ENCODE measurements around the gene CTBP2. TPM values are rescaled to one million over a fixed set of nuclear protein-coding genes. Genes with fewer than 3 reads are reported as not detected.
"Not testable (repeated sequence)": the region's sequence is repeated elsewhere in the genome, so short reads cannot be mapped to it uniquely, and the experiment has no call there.

CTBP2 gene
- total RNA-seq, 1 donor from 2014 or later = 94.5 TPM

GRCh38 chr10:125158601-125159485 lies 1.5 kb downstream of the CTBP2 start:
- DNase-seq (ENCODE audit: low spot score) = peak; percentile 59

DNA sequence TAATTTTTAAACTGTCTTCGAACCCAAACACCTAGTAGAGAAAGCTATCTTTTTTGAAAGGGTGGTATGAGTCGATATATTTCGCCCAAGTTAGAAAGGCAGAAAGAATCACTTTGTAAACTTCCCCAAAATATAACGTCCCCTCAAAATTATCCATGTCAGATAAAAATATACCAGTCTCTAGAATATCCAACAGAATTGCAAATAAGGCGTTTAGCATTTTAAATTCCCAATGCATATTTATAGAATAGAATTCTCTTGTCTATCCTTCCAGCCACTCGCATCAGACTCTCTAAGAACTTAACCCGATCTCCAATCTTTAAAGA lies 2.1 kb downstream of the CTBP2 start:
- no peak for DNase-seq (ENCODE audit: low spot score)

- no peak for DNase-seq (ENCODE audit: low spot score)
Measured at GRCh38 chr10:125157505-125157904, 2.9 kb downstream of the CTBP2 start.

- DNase-seq (ENCODE audit: low spot score) = no peak
Measured at GRCh38 chr10:125156739-125157480, 3.5 kb downstream of the CTBP2 start.

DNA sequence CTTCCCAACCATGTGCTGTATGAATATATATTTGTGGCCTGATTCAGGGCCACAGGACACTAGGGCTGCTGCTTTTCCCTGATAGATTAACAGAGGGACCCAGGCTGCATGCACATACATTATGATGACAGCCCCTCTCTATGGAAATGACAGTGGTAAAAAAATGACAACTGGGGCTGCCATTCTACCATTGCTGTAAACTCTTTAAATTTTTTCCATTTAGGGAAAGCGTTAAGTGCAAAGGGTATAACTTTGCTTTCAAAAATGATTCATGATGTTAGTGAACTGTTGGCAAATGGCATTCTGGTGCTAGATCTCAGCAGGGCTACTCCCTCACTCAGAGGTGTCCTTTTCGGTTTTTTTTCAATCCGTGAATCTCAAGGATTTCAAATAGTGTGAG lies 4.2 kb downstream of the CTBP2 start:
- DNase-seq (ENCODE audit: low spot score) = no peak

DNA sequence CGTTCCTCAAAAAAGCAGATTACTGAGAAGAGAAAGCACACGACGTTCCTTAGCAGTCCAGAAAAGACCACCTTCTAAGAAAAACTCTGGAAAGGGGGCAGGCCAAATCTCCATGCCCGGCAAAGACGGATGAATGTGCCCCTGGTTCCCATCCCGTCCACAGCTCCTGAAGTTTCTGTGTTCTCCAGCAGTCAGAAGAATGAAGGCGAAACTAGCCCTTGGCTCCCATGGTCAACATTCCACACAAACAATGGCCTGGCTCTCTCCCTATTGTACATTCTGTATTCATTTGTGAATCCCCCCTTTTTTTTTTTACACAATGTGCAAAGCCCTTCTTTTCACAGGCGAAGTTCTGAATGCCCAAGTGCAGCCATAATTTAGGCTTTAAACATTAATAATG lies 5.3 kb downstream of the CTBP2 start:
- no peak for DNase-seq (ENCODE audit: low spot score)

DNA sequence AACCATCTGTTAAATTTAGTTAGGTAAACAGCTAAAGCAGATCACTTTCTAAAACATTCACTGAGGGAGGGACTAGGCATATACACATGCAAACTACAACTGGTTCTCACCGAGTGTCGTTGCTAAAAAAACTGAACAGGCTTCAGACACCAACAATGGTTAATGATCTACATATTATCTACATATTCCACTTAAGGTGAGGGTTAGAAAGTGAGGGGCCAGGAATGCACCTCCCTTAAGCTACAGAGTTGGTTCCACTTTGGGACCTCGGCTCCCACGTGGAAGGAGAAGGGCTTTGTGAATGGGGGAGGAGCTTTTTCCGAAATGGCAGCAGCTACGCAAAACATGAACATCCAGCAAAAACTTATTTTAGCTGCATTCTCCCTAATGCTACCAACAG lies 5.8 kb downstream of the CTBP2 start:
- DNase-seq (ENCODE audit: low spot score) = no peak

DNA sequence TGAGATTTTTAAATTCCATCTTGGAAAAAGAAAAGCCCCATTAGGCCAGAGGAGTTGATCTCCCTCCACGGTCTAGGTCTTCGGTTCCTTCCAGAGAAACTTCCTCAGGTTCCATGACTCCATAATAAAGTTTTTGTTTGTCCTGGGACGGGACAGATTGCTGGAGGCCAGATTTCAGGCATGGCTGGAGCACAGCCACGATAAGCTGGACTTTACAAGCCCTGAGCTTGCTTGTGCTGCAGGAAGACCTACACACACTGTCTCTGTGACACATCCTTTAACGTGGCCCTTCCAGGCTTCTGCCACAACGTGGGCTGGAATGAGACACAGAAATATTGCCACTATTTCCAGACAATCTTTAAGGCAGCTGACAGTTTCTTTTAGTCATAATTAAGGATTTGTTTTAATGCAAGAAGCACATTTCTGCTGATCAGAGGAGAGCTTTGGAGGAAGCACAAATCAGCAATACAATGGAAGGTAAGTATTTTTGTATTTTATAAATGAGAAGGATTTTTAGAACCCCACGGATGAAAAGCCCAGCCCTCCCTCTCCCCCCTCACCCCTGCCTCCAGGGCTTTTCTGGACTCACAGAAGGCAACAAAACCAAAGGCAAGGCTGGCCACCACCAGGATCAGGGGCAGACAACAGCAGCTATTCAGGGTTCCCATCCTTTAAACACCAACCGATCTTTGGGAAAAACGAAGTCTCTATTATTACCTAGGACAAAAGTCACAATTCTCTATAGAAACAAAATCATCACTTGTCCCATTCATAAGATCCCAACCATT lies 6.5 kb downstream of the CTBP2 start:
- no peak for DNase-seq (ENCODE audit: low spot score)

GRCh38 chr10:125152450-125153368 lies 7.7 kb downstream of the CTBP2 start:
- DNase-seq (ENCODE audit: low spot score) = peak; percentile 53

DNA sequence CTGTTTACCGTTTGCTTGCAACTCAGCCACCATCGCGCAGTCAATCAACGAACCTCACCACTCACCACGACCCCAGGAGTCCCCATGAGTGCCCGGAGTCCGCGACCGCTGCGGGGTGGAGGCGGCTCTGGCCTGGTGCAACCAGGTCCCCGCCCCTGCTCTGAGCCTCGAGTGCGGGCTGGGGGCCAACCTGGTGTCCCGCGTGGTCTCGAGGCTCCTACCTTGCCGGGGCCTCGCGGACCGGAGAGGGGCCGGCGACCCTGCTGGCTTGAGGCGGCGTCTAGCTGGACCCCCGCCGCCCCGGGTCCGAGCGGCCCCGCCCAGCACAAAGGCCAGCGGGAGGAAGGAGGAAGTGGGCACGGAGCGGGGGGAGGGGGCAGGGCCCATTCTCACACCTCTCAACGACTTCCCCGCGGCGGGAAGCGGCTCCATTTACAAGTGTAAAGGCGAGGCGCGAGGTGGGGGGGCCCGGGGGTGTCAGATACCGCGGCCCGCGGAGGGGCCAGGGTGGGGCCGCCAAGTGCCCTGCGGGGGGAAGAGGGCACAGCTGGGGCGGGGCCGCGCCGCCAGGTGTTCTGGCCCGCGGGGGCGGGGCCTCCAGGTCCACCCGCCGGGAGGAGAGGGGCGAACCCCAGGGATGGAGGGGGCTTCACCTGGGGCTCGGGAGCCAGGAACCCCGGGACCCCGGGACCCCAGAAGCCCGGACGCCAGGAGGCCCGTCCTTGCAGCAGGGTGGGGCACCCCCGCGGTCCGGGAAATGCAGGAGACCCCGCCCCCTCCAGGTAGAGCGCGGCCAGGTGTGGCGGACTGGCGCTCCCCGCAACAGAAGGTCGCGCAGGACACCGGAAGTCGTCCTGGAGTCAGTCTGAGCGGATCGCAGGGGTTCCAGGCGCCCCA lies 8.6 kb downstream of the CTBP2 start:
- peak; percentile 58 for DNase-seq (ENCODE audit: low spot score)

DNA sequence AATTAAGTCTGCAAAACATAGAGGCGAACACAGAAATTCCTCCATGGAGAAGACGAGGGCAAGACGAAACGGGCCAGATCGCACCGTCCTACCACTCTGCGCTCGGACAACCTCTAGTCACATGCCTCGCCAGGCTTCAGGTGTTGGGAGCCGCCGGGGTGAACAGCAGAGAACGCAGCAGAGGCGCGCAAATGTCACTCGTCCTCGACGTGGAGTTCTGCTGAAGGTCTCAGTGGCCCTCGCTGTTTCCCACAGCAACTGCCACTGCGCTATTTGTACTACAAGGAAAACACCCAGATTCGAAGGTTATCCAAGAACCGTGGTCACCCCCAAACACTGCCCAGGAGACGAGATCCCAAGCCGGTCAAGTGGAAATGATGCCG lies 9.2 kb downstream of the CTBP2 start:
- no peak for DNase-seq (ENCODE audit: low spot score)

DNA sequence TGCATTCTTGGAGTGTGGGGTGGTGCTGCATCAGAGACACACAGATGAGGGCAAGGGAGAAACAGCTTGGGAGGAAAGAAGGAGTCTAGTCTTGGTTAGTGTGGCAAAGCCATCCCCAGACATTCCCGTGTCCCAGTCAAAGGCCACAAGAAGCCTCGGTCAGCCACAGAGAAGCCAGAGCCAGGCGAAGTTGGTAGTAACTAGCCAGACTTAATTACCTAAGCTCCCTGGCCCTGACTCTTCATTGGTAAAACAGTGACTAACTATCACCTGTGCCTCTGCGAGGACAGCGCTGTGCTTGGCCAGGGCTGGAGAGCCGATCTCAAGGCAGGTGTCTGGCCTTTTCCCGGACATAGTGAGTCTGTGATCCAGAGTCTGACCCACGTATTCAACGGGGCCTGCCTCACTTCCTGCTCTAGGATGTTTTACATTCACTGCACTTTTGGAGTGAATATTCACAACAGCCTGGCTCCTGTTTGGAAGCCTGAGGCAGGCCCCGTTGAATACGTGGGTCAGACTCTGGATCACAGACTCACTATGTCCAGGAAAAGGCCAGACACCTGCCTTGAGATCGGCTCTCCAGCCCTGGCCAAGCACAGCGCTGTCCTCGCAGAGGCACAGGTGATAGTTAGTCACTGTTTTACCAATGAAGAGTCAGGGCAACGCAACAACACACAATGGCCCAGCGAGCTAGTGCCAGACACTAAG lies 9.8 kb downstream of the CTBP2 start:
- DNase-seq (ENCODE audit: low spot score) = not testable (repeated sequence)

- no peak for DNase-seq (ENCODE audit: low spot score)
Measured at GRCh38 chr10:125149680-125150047, 10.7 kb downstream of the CTBP2 start.

DNA sequence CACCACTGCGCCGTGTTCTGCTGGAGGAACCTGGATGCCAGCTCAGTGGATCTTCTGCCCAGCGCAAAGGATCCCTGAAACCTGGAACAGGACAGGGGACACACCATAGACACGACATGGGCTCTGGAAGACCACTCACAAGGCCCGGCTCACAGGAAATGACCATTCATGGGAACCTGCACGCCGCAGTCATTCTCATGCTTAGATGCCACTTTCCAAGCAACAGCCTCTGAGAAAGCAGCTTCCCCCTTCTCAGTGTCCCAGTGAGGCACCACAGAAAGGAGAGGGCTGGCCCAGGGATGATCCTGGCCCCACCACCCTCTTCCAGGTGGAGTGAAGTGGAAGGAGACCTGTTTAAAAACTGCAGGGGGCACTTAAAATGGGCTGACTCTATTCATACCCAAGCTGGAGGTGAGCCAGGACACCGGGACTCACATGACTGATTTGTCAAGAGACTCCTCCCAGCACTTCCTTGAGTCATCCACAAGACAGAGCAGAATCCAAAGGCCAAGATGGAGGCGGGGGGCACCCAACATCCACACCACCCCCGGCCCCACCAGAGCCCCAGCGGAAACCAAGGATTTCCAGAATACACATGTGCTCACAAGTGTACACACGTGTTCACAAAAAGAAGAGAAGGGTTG lies 11.2 kb downstream of the CTBP2 start:
- DNase-seq (ENCODE audit: low spot score) = peak; percentile 68

- DNase-seq (ENCODE audit: low spot score) = no peak
Measured at GRCh38 chr10:125148528-125148927, 11.8 kb downstream of the CTBP2 start.

GRCh38 chr10:125147971-125148439 lies 12.4 kb downstream of the CTBP2 start:
- peak; percentile 70 for DNase-seq (ENCODE audit: low spot score)

- DNase-seq (ENCODE audit: low spot score) = no peak
Measured at GRCh38 chr10:125146791-125147579, 13.4 kb downstream of the CTBP2 start.

DNA sequence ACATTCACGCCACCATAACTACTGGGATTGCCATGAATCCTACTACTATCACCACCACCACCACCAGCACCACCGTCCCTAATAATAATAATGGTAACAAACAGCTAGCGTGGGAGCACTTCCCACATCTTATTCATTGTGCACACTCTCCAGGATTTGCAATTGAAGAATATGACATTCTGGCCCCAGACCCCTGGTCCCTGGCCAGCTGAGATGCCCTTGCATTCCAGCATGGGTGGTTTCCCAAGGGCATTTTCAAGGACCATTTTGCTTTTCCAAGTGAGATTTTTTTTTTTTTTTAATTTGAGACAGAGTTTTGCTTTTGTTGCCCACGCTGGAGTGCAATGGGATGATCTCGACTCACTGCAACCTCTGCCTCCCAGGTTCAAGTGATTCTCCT lies 14.7 kb downstream of the CTBP2 start:
- DNase-seq (ENCODE audit: low spot score) = no peak
